SIG-M5 (cell line): ENCODE measurements around the gene SURF1.
"Not testable (repeated sequence)": the region's sequence is repeated elsewhere in the genome, so short reads cannot be mapped to it uniquely, and the experiment has no call there.

Experiments used
- DNase-seq: peaks from one replicate; lab custom pipeline; 2025; lab: John Stamatoyannopoulos, UW

Gene SURF1

GRCh38 chr9:133383438-133383837, 27.2 kb upstream of the SURF1 start:
- DNase-seq: no peak

GRCh38 chr9:133382507-133383141, 26.3 kb upstream of the SURF1 start:
- no peak for DNase-seq

GRCh38 chr9:133380734-133381133, 24.4 kb upstream of the SURF1 start:
- DNase-seq: no peak

- DNase-seq: no peak
These were observed 23.1 kb upstream of the SURF1 start for GRCh38 chr9:133379153-133380086.

- no peak for DNase-seq
These were observed 22.2 kb upstream of the SURF1 start for GRCh38 chr9:133378408-133378962.

GRCh38 chr9:133377721-133378216, 21.5 kb upstream of the SURF1 start:
- no peak for DNase-seq

DNA sequence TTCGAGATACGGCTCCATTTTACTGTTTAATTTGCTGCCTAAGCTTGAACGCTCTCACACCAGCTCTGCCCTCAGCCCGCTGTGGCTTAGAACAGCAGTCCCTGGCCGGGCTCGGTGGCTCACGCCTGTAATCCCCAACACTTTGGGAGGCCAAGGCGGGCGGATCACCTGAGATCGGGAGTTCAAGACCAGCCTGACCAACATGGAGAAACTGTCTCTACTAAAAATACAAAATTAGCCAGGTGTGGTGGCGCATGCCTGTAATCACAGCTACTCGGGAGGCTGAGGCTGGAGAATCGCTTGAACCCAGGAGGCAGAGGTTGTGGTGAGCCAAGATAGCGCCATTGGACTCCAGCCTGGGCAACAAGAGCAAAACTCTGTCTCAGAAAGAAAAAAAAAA, 21.0 kb upstream of the SURF1 start:
- not testable (repeated sequence) for DNase-seq

DNA sequence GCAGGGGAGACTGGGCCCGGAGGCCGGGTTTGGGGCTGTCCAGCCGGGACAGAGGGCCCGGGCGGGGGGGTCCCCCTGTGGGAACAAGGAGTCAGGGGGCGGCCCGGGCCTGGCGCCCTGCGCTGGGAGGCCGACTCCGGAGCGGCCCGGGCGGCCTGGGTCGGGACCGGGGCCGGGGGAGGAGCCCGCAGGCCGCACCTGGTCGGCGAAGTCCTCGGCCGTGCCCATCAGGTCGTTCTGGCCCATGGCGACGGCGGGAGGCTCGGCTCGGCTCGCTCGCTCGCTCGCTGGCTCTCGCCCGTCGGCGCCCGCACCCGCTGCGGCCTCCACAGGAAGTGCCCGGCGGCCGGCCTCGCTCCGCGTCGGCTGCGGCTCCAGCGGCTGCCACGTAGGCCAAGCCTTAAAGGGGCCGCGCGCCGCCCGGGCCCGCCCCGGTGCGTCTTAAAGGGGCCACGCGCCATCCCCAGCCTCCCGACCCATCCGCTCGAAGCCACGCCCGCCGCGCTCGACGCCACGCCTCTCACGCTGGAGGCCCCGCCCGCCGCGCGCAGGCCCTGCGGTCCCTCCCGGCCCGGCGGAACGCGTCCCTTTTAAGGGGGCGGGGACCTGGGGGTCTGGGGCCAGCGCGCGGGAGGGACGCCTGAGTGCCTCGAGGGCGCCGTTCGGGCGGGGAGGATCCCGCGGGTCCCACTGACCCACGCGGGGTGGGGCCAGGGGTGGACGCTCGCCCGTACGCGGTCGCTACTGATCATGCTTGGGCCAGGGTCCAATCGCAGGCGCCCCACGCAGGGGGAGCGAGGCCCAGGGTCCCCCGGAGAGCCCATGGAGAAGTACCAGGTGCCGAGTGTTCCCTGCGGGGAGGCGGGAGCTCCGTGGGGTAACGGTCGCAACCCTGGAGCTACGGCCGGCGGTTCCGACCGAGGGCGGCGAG, 19.7 kb upstream of the SURF1 start, which contains the start of the genes STKLD1 and SURF4:
Gene STKLD1, plus strand, starts transcription at position 643 of the 931 bp plus-strand sequence. Its CDS starts 108 bp downstream, at position 751.
Gene SURF4, minus strand, starts transcription at position 337 of the 931 bp plus-strand sequence. Its CDS starts 91 bp downstream, at position 246.
- peak; percentile 62 for DNase-seq

GRCh38 chr9:133375116-133375723, 18.9 kb upstream of the SURF1 start:
- no peak for DNase-seq

GRCh38 chr9:133374612-133375115, 18.4 kb upstream of the SURF1 start:
- peak; percentile 64 for DNase-seq

DNA sequence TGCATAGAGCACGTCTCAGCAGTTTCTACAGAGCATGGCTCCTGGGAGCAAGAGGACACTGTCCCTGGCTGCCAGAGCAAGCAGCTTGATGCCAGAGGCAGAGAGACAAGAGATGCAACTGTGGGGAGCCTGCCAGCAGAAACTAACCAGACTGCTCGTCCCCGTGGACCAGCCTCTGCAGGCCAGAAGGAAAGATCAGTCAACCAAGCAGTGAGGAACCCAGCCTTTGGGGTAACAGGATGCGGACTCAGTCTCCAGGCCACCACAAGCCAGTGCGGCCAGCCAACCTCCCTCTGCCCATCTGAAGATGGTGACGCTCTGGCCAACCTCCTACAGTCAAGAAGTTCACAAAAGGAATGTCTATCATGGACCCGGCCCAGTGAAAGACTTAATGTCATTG, 15.9 kb upstream of the SURF1 start:
- DNase-seq: no peak

- no peak for DNase-seq
These were observed 15.0 kb upstream of the SURF1 start for GRCh38 chr9:133371261-133371711.

- DNase-seq: no peak
These were observed 14.4 kb upstream of the SURF1 start for GRCh38 chr9:133370685-133371084.

- DNase-seq: no peak
These were observed 13.6 kb upstream of the SURF1 start for GRCh38 chr9:133369933-133370332.

- no peak for DNase-seq
These were observed 13.1 kb upstream of the SURF1 start for GRCh38 chr9:133369422-133369821.

DNA sequence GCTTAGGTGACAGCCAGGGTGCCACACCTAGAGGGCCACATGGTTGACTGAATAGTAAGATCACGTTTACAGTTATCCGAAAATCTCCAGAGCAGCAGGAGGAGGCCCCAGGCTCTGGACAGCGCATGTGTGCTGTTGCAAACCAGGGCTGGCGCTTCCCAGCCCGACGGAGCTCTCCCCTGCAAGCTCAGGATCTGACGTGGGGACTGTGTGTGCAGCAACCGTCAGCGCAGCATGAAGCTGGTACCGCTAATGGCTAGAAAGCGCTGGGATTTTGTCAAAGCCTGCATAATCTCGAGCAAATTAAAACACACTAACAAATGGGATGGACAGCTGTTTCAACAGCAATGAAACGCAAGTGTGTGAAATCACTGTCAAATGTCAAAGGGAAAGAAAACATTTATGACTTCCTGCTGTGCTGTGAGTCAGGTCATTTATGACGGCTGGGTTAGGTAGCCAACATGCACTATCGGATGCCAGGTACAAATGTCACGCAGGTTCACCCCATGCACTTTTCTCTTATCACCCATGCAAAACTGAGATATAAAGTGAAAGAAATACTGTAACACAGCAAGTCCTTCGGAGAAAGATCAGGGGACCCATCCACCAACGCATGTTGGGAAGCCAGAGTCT, 12.1 kb upstream of the SURF1 start:
- DNase-seq: no peak

DNA sequence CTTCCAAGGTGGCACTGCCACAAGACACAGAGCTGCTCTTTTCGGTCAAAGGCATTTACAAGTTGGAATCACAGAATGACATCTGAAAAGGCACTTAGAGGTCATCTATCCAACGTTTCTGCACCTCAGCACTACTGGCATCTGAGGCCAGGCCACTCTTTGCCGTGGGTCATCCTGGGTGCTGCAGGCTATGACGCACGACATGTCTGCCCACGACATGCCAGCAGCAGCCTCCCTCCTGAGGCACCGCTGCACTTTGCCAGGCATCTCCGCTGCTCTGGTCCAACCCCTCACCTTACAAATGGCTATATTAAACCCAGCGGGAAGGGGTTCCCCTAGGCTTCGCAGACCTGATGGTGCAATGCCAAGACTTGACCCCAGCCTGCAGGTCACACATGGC, 11.5 kb upstream of the SURF1 start:
- no peak for DNase-seq

- no peak for DNase-seq
These were observed 10.9 kb upstream of the SURF1 start for GRCh38 chr9:133367221-133367620.

DNA sequence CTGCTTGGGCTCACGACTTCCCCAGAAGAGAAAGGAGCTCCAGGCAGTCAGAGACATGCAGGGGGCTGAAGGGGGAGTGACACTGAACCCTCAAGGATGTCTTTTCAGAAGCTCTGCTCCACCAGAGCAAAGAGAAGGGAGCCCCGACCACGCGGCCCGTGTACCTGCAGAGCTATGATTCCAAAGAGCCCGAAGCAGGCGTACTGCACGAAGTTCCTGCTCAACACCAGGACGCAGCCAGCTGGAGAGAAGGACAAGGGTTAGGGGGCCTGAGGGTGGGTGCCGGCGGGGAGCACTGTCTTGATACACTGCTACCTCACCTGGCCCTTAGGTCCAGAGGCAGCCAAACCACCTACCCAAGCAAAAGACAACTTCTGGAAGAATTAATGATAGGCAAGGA, 10.1 kb upstream of the SURF1 start:
- DNase-seq: no peak

DNA sequence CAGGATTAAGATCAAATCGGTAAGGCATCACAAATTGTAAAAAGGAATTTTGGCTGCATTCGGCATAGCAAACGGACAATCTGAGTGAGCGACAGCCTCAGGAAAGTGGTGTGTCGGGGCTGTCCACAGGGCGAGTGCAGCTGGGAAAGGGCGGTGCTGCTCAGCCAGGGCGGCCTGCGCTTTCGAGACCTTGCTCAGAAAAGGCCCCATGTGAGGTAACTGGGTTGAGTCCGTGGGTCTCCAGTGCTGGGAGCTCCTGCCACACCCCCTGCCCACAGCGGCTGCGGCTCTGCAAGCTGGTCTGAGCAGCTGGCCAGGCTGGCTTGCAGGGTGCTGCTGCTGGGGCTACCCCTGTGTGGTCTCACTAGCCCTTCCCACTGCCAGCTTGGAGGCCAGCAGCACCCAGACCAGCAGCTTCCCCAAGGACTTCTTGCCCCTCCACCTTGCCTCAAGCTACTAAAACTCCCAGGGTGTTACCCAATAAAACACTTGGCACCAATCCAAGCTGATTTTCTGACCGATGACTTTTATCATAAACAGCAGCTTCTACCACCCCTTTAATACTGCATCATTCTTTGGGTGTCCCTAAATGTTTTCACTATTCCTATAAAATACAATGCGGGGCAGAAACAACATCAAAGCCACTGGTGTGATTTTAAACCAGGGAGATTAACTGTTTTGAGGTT, 6.2 kb upstream of the SURF1 start:
- DNase-seq: no peak
